Measurements from ENCODE around the gene CD40LG. TPM values are rescaled to one million over a fixed set of nuclear protein-coding genes. Genes with fewer than 3 reads are reported as not detected.

Gene CD40LG
- total and polyA plus RNA-seq, 7 donors: 0.25 TPM; not detected in 6

GRCh38 chrX:136608295-136608933 is 39.5 kb upstream of the CD40LG start:
- peak; percentile 40 for TF ChIP-seq CTCF (IDR thresholded peaks at IDR 0.05)
- Histone ChIP-seq H3K4me1 (no peaks in the 10 kb centered on the region), H3K4me3 (no peak overlapping the region), H3K9me3 (no peaks in the 10 kb centered on the region), H3K27me3 (ENCODE audit: insufficient read depth in 3 of 3, low read length in 2 of 3) (peaks cover 0 to 4% (median 0%) of the 10 kb centered on the region in 3 donors), H3K27ac (no peak overlapping the region), H3K36me3 (ENCODE audit: insufficient read depth in 1 of 2, low read depth in 1 of 2) (no peaks in the 10 kb centered on the region)
- DNase-seq (peak; percentile 27 to 59), ATAC-seq (peak in 3 of 4 donors; percentile 51 to 70 (median 59))
- intact Hi-C loops (cut with DNase I): loop anchor here in 1 of 2 donors (5.0 kb wide), 1 partner anchor 89 kb away; no protein-coding TSS in a partner anchor
- 51 to 57% (median 56%) methylated on average over 10 of the region's 10 CpGs for WGBS, 3 donors

GRCh38 chrX:136616987-136617685 is 30.8 kb upstream of the CD40LG start:
- DNase-seq: no peak
- no peaks in the 10 kb centered on the region for H3K27me3 ChIP-seq (ENCODE audit: insufficient read depth in 3 of 3, low read length in 2 of 3)
- WGBS, 3 donors: 80 to 93% (median 84%) methylated on average over 6 of the region's 6 CpGs
- ATAC-seq: no peak
- no peaks in the 10 kb centered on the region for H3K36me3 ChIP-seq (ENCODE audit: insufficient read depth in 1 of 2, low read depth in 1 of 2)
- intact Hi-C loops (cut with DNase I): no loop called here
- no peaks in the 10 kb centered on the region for H3K4me1 ChIP-seq
- no peak for TF ChIP-seq CTCF (IDR thresholded peaks at IDR 0.05)
- no peaks in the 10 kb centered on the region for H3K9me3 ChIP-seq
- no peak overlapping the region for H3K27ac ChIP-seq
- H3K4me3 ChIP-seq: no peak overlapping the region

GRCh38 chrX:136619899-136620505 is 28.0 kb upstream of the CD40LG start:
- Histone ChIP-seq H3K27ac (no peak overlapping the region), H3K9me3 (no peaks in the 10 kb centered on the region), H3K36me3 (ENCODE audit: insufficient read depth in 1 of 2, low read depth in 1 of 2) (no peaks in the 10 kb centered on the region), H3K4me3 (no peak overlapping the region), H3K4me1 (no peaks in the 10 kb centered on the region), H3K27me3 (ENCODE audit: insufficient read depth in 3 of 3, low read length in 2 of 3) (no peaks in the 10 kb centered on the region)
- intact Hi-C loops (cut with DNase I): no loop called here
- 76 to 89% (median 88%) methylated on average over 14 of the region's 14 CpGs for WGBS, 3 donors
- ATAC-seq: no peak
- DNase-seq: no peak
- no peak for TF ChIP-seq CTCF (IDR thresholded peaks at IDR 0.05)

GRCh38 chrX:136620780-136621179 is 27.2 kb upstream of the CD40LG start:
- intact Hi-C loops (cut with DNase I): no loop called here
- no peaks in the 10 kb centered on the region for H3K9me3 ChIP-seq
- no peak for TF ChIP-seq CTCF (IDR thresholded peaks at IDR 0.05)
- H3K4me1 ChIP-seq: no peaks in the 10 kb centered on the region
- ATAC-seq: no peak
- H3K27ac ChIP-seq: no peak overlapping the region
- H3K36me3 ChIP-seq (ENCODE audit: insufficient read depth in 1 of 2, low read depth in 1 of 2): no peaks in the 10 kb centered on the region
- no peak for DNase-seq
- H3K27me3 ChIP-seq (ENCODE audit: insufficient read depth in 3 of 3, low read length in 2 of 3): no peaks in the 10 kb centered on the region
- H3K4me3 ChIP-seq: no peak overlapping the region

Data from psoas muscle (tissue), 8 donors.